AG20443 (cell line): ENCODE measurements around the gene TADA3.
"Not testable (repeated sequence)": the region's sequence is repeated elsewhere in the genome, so short reads cannot be mapped to it uniquely, and the experiment has no call there.

Experiments
- DNase-seq: peaks from one replicate; pipeline ENCODE4 v3.0.0; 2012; ENCODE audit warnings: low spot score, mixed read lengths

TADA3 gene

DNA sequence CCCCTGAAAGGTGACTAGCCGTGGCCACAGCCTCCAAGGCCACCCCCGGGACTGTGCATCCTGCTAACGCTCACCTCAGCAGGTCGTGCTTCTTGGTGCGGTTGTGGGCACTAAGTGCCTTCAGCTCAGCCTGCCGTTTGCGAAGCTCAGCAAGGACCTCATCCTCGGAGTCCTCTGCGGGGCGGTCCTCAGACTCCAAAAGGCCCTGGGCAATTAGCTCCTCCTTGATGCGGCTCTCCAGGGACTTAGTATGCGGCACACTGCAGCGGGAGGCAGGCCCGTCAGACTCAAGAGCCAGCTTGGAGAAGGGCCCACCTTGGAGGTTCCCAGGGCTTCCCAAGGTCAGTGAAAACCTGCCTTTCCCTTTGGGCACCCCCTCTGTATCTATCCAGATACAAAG lies 8.3 kb downstream of the TADA3 start:
- DNase-seq, result no peak

DNA sequence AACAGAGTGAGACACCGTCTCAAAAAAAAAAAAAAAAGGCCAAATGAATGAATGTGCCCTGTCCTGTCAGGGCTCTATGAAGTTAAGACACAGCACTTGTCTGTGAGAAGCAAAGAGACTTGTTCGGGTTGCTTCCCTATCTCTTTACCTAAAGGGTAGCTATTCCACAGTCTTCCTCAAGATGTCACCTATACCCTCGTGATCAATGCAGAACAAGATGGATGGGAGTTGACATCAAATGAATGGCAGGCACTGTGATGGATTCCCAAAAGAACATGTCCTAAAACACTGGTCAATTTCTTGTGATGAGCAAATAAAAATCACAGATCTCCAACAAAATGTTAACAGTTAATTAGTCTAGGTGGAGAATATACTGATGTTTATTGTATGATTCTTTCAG lies 9.5 kb downstream of the TADA3 start:
- no peak for DNase-seq

DNA sequence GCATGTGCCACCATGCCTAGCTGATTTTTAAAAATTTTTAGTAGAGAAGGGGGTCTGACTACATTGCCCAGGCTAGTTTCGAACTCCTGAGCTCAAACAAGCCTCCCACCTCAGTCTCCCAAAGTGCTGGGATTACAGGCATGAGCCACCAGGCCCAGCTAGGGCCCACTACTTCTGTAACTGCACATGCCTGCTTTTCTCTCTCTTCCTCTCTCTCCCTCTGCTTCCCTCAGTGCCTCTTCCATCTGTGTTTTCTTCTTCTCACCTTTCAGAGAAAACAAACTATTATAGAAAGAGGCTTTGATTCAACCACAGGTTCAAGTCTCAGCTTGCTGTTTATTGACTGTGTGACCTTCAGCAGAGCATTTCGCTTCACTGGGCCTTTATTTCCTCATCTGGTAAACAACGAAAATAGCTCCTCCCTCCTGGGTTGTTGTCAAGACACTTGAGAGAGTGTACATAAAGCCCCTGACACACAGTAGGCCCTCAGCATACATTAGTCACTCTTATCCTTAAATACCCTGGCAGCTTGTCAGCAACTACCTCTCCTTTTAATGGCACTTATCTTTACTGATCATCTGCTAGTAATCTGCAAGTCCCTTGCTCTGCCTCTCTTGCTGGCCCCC lies 10.2 kb downstream of the TADA3 start:
- no peak for DNase-seq

DNA sequence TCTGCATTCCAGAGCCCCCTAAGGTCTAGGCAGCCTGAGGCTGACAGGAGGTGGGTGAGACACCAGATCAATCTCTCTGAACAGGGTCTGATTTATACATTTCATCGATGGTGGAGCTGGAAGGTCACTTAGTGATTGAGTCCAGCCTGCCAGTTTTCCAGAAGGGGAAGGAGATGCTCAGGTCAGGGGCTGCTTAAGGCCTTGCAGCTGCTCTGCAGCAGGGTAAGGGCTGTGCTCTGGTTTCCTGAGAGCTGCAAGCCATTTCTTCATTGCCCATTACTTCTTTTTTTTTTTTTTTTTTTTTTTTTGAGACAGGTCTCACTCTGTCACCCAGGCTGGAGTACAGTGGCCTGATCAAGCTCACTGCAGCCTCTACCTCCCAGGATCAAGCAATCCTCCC lies 10.7 kb downstream of the TADA3 start:
- no peak for DNase-seq

DNA sequence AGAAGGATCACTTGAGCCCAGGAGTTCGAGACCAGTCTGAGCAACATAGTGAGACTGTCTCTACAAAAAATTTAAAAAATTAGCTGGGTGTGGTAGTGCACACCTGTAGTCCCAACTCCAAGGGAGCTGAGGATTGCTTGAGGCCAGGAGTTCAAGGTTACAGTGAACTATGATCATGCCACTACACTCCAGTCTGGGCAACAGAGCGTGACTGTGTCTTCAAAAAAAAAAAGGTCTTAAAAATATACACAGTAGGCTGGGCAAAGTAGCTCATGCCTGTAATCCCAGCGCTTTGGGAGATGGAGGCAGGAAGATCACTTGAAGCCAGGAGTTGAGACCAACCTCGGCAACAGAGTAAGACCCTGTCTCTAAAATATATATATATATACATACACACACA lies 11.4 kb downstream of the TADA3 start:
- no peak for DNase-seq

DNA sequence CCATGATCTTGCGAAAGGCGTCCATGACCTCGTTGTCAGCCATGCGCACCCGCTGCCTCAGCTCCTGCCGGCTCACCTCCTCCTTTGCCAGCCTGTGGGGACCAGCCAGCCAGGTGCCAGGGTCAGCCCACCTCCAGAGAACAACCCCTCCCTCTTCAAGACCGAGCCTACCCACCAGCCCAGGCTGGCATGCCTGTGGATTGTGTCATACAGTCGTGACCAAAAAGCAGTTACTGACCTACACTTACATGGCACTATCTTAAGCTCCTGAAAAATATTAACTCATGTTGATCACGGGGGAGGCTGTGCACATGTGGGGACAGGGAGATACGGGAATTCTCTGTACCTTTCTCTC lies 11.8 kb downstream of the TADA3 start:
- no peak for DNase-seq

DNA sequence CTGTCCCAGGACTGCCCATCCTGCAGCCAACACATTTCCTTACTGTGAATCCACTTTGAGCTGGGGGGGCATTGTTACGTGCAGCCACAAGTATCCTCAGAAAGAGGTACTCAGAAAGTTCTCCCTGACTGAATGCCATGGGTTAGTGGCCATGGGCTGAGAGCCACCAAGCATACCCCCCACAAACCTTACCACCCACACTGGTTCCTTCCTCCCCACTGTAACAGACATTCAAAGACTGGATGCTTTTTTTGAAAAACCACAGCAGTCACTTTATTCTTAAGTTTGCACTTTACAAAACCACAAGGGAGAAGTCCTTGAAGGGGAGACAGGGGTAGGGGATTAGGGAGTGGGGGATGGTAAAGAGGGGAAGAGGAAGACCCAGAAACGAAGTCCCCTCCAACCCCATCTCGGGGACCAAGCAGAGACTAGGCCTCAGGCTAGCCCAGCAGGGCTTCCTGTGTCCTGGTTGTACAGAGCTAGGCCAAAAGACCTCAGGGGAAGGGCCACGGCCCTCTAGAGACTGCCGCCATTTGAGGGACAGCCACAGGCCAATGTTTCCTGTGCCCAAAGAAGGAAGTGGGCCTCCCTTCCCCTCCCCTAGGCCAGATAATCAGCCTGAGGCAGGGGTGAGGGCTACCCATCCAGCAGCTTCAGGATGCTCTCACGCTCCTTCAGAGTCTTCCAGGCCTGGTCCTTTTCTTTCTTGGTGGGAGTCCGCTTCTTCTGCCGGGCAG lies 12.4 kb downstream of the TADA3 start:
- no peak for DNase-seq

DNA sequence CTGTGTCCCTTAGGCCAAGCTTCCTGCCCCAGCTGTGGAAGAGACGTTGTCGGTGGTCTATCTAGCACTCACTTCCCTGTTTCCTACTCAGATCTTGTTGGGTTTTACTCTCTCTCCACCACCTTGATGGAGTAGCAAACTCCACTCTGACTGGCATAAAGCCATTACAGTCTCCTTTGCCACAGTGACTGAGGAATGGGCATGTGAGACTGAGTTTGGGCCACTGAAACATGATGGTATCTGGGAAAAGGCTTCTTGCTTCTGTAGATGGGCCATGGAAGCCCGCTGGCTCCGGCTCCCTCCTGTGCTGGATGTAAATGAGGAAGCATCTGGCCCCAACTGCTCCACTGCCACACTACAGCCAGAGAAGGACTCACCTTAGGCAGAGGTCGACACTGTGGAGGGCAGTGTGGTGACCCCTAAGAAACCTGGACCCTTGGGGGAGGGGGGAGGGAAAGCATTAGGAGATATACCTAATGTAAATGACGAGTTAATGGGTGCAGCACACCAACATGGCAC lies 13.1 kb downstream of the TADA3 start:
- no peak for DNase-seq

DNA sequence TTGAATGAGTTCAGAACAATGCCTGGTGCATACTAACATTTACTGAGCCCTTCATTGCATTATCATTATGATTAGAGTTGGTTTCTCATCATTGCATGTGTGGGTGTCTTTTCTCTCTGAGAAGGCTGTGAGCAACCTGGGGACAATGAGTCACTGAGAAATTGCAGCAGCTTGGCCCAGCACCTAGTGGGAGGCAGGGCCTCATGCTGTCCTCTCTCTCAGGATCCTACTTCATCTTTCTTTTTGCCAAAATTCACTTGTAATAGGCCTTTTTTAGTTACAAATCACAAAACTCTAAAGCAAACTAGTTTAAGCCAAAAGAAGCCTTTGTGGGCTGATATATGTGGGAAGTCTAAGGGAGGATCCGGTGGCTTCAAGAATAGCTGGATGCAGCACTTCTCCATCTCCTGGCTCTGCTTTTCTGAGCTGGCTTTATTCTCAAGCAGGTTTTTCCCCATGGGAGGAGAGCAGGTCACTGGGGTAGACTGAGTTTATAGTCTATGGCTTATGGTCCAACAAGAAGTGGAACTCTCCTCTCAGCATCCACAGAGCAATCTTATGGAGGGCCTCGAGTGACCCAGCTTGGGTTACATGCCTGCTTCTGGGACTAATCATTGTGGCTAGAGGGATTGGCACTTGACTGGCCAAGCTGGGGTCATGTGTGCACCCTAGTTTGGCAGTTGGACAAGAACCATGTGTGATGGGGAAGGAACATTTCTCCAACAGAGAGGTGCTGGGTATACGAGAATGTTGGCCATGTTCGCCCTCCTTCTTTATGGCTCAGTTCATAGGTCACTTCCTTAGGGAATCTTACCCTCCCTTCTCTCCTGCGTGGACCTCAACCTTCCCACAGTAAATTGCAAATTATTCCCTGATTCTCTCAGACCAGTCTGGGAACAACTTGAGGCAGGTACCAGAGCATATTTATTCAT lies 13.9 kb downstream of the TADA3 start:
- peak; percentile 77 for DNase-seq

DNA sequence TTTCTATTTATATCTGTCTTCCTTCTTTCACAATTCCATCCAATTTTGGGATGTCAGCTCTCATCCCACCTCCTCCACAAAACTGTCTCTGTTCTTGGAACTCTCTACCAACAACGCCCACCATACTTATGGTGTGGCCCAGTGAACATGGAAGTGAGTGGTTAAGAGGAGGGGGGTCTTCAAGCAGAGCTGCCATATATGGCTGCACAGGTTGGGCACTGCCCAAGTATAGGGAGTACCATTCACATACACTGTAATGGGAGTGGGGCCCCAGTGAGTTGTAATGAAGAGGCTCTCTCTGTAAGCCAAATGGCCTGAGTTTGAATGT lies 14.6 kb downstream of the TADA3 start:
- DNase-seq, result no peak

DNA sequence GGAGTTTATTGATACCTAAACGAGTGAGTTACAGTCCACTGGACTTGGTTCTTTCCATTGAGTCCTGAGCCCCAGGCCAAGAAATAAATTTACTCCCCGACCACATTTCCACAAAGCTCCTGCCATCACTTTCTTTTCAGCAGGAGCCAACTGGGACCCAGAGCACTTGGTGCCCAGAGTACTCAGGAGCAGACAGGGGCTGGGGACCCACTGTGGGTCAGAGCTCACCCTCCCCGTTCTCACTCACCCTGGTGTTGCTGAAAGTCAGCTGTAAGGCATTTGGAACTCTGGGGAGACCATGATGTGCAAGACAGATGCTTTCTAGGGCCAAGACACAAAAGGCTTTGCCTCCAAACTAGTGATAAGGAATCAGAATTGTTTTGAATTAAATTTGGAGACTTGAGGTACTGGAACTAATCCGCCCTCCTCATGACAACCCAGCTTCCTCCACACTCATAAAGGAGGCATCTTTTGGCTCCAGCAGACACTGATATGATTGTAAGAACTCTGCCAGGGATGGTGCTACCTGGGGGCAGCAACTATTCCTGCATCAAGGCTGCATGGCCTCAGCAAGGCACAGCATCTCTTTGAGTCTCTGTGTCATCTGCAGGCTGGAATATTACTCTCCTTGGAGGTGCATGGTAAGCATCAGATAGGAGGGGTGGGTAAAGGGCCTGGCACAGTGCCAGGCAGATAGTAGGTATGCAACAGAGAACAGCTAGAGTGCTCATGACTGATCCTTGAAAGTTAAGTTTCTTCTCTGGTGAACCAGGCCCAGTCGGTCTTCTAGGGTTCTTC lies 15.2 kb downstream of the TADA3 start:
- DNase-seq, result no peak

DNA sequence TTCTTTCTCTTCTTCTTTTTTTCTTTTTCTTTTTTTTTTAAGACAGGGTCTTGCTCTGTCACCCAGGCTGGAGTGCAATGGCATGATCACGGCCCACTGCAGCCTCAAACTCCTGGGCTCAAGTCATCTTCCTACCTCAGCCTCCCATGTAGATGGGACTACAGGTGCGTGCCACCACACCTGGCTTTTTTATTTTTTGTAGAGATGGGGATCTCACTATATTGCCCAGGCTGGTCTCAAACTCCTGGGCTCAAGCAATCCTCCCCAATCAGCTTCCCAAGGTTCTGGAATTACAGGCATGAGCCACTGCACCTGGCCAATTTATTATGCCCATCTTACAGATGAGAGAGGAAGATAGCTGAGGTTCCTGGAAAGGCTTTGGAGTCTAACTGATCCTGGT lies 21.3 kb downstream of the TADA3 start:
- not testable (repeated sequence) for DNase-seq

DNA sequence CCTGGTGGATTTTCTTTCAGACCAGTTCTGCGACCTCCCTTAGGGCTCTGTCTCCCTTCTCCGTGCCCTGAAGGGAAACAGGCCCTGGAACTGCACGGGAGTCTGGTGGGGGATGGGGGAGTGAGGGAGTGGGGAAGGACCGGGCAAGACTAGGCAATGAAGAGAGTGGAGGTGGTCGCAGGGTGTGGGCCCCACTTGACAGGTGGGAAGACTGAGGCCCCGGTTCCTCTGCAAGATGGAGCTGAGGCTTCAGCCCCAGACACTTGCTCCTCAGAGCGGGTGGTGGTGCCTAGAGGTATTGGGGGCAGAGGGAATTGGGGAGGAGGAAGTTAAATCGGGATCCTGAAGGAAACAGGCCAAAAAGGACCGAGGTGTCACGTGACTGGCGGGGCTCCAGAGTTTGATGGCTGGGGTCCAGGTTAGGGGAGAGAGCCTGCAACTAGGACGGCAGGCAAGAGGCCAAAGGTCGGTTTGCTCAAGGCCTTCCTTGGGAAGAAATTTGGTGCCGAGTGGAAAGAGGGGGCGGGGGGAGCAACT lies 21.9 kb downstream of the TADA3 start:
- peak; percentile 36 for DNase-seq

DNA sequence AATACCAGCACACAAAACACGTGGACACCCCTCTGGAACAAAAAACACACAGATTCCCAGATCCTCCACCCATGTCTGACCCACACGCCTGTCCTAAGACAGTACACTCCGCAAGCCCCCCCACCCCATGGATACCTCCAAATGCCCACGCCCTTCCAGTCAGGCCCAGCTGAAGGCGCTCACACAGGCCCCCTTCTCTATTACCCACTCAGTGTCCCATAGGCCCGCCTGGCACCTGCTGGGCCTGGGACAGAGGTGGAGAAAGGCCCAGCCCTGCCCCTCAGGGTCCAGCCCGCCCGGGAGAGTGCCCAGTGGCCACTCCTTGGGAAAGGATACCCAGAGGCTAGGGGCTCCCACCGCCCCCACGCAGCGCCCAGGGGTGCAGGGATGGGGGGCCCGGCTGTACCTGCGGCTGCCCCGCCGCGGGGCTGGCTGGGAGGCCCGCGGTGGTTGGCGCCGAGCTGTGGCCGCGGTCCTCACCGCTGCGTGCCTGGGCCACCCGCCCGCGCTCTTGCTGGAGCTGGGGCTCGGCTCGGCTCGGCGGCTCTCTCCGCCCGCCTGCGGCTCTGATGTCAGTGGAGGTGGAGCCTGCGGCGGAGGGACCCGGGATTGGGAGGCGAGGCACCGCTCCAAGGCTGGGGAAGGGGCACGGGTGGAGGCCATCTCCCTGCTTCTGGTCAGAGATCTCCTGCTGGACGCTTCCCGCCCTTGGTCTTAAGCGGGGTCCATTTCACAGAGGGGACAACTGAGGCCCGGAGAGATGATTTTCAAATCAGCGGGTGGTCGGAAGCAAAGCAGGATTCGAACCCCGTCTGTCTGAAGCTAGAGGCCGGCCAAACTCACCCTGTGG lies 22.6 kb downstream of the TADA3 start, which contains the start of gene CAMK1:
Gene CAMK1, minus strand, starts transcription at position 522 of the 850 bp plus-strand sequence. CDS start 2,198 bp downstream, outside the sequence.
- peak; percentile 95 for DNase-seq

DNA sequence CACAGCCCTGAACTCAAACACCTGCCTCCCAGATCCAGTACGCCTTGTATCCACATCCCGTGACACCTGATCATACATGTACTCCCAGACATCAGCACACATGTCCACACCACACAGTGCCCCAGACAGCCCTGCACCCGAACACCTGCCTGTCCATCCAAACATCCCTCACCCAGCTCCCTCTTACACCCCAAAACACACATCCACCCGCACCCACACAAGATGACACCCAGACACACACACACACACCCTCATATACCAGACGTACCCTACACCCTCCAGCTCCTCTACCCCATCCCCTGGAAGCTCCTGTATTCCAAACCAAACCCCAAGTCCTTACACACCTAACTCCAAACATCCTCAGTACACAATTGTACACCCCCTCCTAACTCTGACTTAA lies 23.3 kb downstream of the TADA3 start:
- no peak for DNase-seq

DNA sequence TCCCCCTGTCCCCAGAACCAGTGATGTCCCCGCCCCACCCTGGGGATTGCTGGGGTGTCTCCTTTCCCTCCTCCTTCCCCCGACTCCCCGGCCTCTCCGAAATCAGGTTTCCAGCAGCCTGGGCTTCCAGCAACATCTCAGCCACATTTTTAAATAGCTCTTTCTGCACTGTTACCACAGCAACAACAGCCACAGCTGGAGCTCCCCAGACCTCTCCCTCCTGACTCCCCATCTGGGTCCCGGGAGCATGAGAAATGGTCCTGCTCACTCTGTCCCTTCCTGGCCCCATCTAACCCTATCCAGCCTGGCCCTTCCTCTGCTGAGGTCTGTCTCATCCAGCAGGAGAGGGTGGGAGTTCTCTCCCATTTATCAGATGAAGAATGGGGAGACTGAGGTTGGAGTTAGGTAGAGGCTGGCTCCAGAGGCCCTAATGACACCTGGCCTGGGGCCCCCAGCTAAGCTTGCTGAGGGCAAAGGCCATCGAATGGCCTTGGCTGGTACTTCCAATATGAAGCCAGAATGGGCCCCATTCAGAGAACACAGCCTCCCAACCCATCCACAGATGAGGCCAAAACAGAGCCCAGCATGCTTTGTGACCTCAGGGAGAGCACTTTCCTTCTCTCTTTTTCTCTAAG lies 24.0 kb downstream of the TADA3 start:
- peak; percentile 21 for DNase-seq

DNA sequence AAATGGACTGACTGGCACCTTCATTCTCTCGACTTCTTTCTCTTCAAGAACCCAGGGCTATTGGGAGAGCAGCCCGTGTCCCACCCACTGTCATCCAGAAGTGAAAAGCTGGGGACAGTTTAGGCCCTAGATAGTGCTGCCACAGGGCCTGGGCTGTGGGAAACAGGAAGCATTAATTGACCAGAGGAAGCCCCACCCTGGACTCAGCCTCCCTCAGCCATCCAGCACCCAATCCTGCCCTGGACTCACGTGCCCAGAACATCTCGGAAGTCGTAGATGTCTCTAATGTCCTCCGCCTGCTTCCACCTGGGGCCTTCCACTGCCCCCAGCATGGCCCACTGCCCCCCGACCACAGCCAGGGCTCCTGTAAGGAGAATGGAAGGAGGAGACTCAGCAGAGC lies 24.9 kb downstream of the TADA3 start:
- no peak for DNase-seq

DNA sequence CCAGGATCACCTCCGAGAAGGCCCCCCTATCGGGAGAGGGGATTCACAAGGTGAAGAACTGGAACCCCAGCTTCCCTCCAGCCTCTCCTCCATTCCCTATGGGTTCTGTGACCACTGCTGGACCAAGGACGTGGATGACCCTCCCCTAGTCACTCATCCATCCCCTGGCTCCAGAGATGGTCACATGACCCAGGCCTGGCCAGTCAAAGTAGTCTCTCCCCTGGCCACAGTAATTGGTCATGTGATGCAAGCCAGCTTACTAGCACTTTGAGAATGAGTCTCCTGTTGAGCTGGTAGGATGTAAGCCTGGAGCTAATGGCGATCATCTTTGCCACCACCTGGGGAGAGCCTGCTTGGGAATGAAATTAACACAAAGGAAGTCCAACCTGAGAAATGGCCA lies 26.4 kb downstream of the TADA3 start:
- DNase-seq, result no peak

DNA sequence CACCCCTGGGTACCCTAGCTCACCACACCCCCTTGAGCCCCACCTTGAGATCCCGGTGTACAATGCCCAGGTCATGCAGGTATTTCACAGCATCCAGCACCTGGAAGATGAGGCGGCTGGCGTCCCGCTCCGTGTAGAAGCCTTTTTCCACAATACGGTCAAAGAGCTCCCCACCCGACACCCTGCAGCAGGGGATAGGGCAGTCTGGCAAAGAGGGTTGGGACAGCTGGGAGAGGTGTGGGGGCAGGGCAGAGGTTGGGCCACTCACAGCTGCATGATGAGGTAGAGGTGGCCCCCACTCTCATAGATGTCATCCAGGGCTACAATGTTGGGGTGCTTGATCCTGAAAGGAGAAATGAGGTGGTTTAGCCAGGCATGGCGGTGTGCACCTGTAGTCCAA lies 29.4 kb downstream of the TADA3 start:
- DNase-seq, result no peak

DNA sequence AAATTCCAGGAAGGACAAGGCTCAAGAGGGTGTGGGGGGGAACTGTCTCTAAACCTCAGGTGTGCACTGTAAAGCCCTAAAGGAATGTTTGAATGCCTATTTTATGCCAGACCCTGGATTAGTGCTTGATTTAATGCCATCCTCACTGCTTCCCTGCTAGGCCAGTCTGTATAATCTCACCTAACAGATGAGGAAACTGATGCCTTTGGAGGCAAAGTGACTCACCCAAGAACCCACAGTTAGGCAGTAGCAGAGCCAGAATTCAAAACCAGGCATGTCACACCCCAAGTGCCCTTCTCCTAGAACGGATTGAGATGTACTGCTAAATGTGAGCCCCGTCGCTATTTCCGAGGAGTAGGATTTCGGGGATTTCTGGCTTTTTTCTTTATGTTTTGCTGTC lies 30.4 kb downstream of the TADA3 start:
- no peak for DNase-seq
